Urinary bladder (tissue), 4 donors: ENCODE data around the gene TNRC18. TPM values are rescaled to one million over a fixed set of nuclear protein-coding genes. Genes with fewer than 3 reads are reported as not detected.
"Not testable (repeated sequence)": the region's sequence is repeated elsewhere in the genome, so short reads cannot be mapped to it uniquely, and the experiment has no call there.

Source experiments
- DNase-seq: peaks from one replicate; pipeline ENCODE4 v3.0.0-alpha.2; 2015; ENCODE audit errors: extremely low spot score
- H3K27ac ChIP-seq: one replicate; pipeline ENCODE4 v1.5.1; 2013; ENCODE audit warnings: low read depth, mild to moderate bottlenecking, moderate library complexity
- H3K36me3 ChIP-seq: one replicate; pipeline ENCODE4 v1.6.1; 2013; ENCODE audit warnings: mild to moderate bottlenecking, moderate library complexity; ENCODE audit not compliant: insufficient read depth
- H3K4me1 ChIP-seq: one replicate; pipeline ENCODE4 v1.6.1; 2013; ENCODE audit warnings: mild to moderate bottlenecking, moderate library complexity; ENCODE audit not compliant: insufficient read depth
- H3K4me3 ChIP-seq: one replicate; pipeline ENCODE4 v1.5.1; 2013; ENCODE audit warnings: low read depth, low read length
- WGBS: extraction: QIAGEN DNeasy Blood & Tissue Kit; methylation state at CpG from one replicate; pipeline ENCODE4 v1.1.7; 2013; 5-methylcytosine and 5-hydroxymethylcytosine counted together
- polyA plus RNA-seq: library from polyadenylated mRNA; stranded (reverse); fragments of 200-250 nt; gene quantifications from one replicate; pipeline ENCODE4 v1.2.3, GENCODE V29; 2013
- total RNA-seq: library from RNA; depleted of rRNA; stranded (reverse); fragments of >200 nt; gene quantifications from one replicate; pipeline ENCODE4 v1.2.3, GENCODE V29; 2014
- donor health status: healthy with polysubstance abuse.
- donor health status: healthy.

Gene TNRC18
- 63.0 TPM for total RNA-seq
- polyA plus RNA-seq, result 76.8 TPM

DNA sequence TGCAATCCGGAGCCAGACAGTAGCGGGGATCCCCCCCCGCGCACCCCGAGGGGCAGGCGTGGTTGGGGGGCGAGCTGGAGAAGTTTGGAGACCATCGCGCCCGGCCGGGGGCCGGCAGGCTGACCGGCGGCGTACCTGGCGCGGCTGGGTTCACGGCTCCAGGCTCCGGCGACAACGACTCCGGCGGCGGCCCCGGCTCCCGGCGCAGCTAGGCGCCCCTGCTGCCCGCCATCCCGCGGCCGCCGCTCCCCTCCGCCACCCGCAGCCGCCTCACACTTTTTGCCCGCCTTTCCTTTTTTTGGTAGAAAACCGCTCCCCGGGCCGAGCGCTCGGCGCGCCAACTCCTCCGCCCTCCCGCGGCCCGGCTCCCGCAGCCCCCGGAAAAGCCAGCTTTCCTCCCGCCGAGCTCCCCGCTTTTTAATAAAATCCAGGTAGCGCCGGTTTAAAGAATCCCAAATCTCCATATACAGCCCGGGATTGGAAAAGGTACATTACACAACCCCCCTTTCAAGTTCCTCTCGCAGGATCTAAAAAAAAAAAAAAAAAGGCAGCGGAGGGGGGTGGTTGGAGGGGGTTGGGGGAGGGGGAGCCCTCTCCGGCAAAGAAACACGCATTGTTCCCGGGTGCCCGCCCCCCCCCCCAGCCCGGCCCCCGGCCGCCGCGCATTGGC, at the start of gene TNRC18:
Gene TNRC18 (minus strand): TSS at position 529 of the 670 bp plus-strand sequence. CDS start 2,588 bp downstream, outside the sequence.
- Histone ChIP-seq H3K4me3 (peak within 1 kb of the TSS; percentile 93), H3K27ac (peak within 1 kb of the TSS; percentile 97), H3K36me3 (no peaks in the 10 kb centered on the region), H3K4me1 (no peaks in the 10 kb centered on the region)
- DNase-seq, result no peak
- WGBS, result under 1% methylated on average over 66 of the region's 67 CpGs

DNA sequence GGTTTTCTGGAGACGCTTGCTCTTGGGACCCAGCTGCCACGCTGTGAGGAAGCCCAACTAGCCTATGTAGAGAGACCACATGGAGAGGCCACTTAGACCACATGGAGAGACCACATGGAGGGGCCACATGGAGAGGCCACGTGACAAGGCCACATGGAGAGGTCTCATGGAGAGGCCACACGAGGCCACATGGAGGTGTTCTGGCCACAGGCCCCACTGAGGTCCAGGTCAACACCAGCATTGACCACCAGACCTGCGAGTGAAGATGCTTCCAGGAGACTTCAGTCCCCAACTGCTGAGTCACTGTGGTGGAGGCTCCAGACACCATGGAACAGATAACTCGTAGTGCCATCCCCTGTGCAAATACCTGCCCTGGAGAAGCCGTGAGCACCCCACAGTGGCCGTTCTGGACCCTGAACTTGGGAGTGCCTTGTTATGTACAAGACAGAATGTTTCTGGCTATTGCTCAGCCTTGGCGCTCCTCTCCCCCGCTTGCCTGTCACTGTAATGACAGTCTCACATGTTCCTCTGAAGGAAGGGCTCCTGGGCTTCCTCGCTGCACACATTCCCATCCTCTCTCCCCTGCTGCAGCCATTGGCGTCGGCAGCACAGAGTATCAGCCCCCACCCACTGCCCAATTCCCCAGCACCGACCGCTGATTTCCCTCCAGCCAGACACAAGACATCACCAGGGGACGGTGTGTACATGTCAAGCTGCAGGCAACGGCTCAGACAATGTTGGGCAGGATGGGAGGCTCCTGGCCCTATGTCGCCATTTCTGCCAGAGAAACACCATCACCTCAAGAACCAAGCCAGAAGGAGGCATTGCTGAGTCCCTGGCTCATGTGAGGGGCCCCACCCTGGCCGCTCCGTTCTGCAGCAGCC, 49.0 kb upstream of the TNRC18 start:
- no peak overlapping the region for H3K4me3 ChIP-seq
- DNase-seq, result no peak
- no peaks in the 10 kb centered on the region for H3K4me1 ChIP-seq
- H3K36me3 ChIP-seq, result no peaks in the 10 kb centered on the region
- 94% methylated on average over 20 of the region's 20 CpGs for WGBS
- no peak overlapping the region for H3K27ac ChIP-seq

GRCh38 chr7:5471623-5472022, 48.0 kb upstream of the TNRC18 start:
- H3K4me1 ChIP-seq, H3K4me3 ChIP-seq, H3K27ac ChIP-seq, DNase-seq, H3K36me3 ChIP-seq: not testable (repeated sequence)
- WGBS, result 96% methylated on average over 14 of the region's 14 CpGs

- no peak overlapping the region for H3K27ac ChIP-seq
- no peaks in the 10 kb centered on the region for H3K4me1 ChIP-seq
- no peak for DNase-seq
- 46% methylated on average over 22 of the region's 22 CpGs for WGBS
- H3K4me3 ChIP-seq, result no peak overlapping the region
- no peaks in the 10 kb centered on the region for H3K36me3 ChIP-seq
Observed at GRCh38 chr7:5470816-5471215, 47.2 kb upstream of the TNRC18 start.

DNA sequence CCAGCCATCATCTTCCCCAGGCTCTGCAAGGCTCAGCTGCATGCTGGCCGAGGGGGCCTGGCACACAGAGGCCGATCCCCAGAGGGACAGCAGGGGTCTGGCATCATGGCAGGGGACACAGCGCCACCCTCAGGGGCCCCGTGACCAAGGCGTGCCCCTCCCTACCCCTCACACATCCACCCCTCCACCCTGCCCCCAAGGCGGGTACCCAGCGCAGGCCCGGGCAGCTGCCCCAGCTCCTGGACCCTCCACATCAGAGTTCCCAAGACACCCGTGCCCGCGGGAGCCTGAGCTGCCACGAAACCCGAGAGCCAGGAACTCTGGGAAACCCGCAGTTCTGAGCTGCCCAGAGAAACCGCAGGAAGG, 46.5 kb upstream of the TNRC18 start:
- WGBS, result 74% methylated on average over 15 of the region's 15 CpGs
- Histone ChIP-seq H3K27ac (no peak overlapping the region), H3K4me1 (no peaks in the 10 kb centered on the region), H3K4me3 (no peak overlapping the region), H3K36me3 (no peaks in the 10 kb centered on the region)
- DNase-seq, result no peak

DNA sequence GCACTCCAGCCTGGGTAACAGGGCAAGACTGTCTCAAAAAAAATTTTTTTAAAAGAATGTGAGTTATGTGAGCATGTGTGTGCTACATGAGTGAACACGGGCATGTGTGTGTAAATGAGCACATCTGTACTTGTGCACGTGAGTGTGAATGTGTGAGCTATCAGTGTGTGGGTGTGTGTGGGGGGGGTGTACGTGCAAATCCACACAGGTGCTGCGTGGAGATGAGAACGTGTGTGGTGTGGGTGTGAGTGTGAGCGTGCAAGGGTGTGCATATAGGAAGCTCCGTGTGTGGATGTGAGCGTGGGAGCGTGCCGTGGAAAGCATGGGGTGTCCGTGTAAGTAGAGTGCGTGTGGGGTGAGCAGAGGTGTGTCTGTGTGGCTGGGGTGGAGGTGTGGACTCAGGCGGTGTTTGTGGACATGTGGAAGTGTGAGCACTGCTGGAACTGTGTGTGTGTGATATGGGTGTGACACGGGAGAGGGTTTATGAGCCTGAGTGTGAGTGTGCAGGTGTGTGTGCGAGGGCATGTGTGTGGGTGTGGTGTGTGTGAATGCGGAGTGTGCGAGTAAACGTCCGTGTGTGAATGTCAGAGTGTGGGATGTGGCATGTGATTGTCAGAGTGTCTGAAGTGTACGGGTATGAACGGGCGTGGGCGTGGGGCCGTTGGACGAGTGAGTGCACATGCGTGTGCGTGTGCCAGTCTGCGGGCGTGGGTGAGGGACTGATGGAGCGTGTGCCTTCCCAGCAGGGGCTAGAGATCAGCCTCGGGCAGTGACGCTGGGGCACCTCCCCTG, 45.9 kb upstream of the TNRC18 start:
- no peaks in the 10 kb centered on the region for H3K4me1 ChIP-seq
- DNase-seq, result no peak
- H3K27ac ChIP-seq, result no peak overlapping the region
- WGBS, result 92% methylated on average over 32 of the region's 32 CpGs
- no peak overlapping the region for H3K4me3 ChIP-seq
- no peaks in the 10 kb centered on the region for H3K36me3 ChIP-seq

GRCh38 chr7:5467645-5468044, 44.0 kb upstream of the TNRC18 start:
- no peaks in the 10 kb centered on the region for H3K36me3 ChIP-seq
- no peak overlapping the region for H3K27ac ChIP-seq
- no peak overlapping the region for H3K4me3 ChIP-seq
- no peaks in the 10 kb centered on the region for H3K4me1 ChIP-seq
- 87% methylated on average over 9 of the region's 9 CpGs for WGBS
- DNase-seq, result no peak

GRCh38 chr7:5466551-5466950, 42.9 kb upstream of the TNRC18 start:
- Histone ChIP-seq H3K27ac (no peak overlapping the region), H3K4me3 (no peak overlapping the region), H3K4me1 (no peaks in the 10 kb centered on the region), H3K36me3 (no peaks in the 10 kb centered on the region)
- DNase-seq, result no peak
- WGBS, result 80% methylated on average over 14 of the region's 14 CpGs

DNA sequence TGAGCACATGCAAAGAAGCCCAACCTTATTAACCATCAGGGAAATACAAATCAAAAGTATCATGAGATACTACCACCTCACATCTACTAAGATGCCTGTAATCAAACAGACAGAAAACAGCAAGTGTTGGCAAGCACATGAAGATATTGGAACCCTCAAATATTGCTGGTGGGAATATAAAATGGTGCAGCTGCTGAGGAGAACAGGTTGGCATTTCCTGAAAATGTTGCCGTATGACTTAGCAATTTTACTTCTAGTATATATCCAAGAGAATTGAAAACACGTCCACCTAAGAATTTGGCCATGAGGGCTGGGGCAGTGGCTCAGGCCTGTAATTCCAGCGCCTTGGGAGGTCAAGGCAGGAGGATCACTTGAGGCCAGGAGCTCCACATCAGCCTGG, 39.4 kb upstream of the TNRC18 start:
- H3K4me3 ChIP-seq, result no peak overlapping the region
- DNase-seq, result no peak
- WGBS, result 84% methylated on average over 3 of the region's 3 CpGs
- no peak overlapping the region for H3K27ac ChIP-seq
- H3K4me1 ChIP-seq, result no peaks in the 10 kb centered on the region
- no peaks in the 10 kb centered on the region for H3K36me3 ChIP-seq

DNA sequence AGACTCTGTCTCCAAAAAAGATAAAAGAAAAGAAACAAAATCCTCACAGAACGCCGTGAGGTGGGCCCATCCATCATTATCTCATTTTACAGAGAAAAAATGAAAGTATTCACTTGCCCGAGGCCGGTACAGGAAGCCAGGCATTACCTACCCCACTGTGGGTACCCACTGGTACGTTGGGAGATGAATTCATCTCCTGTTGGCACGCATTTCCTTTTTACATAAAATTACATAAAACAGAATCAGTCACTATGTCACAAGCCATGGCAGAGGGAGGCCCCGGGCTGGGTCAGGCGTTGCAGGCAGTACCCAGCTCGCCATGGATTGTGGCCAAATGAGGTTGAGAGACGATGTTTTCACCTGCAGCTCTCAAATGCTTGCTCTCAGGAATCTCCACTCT, 38.6 kb upstream of the TNRC18 start:
- Histone ChIP-seq H3K27ac (no peak overlapping the region), H3K4me1 (no peaks in the 10 kb centered on the region), H3K4me3 (no peak overlapping the region), H3K36me3 (no peaks in the 10 kb centered on the region)
- 89% methylated on average over 10 of the region's 10 CpGs for WGBS
- DNase-seq, result no peak

DNA sequence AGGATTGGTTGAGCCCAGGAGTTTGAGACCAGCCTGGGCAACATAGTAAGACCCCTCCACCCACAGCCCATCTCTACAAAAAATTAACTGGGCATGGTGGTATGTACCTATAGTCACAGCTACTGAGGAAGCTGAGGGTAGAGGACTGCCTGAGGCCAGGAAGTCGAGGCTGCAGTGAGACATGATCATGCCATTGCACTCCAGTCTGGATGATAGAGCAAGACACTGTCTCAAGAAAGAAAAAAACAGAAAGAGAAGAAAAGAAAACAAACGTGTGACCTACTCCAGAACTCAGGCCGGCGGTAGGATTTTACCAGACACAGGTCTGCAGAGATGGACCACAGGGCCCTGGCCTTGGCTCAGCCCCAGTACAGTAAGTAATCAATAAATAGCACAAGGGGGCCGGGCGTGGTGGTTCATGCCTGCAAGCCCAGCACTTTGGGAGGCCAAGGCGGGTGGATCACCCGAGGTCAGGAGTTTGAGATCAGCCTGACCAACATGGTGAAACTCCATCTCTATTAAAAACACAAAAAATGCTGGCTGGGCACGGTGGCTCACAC, 35.4 kb upstream of the TNRC18 start:
- DNase-seq, result no peak
- no peak overlapping the region for H3K4me3 ChIP-seq
- H3K4me1 ChIP-seq, result no peaks in the 10 kb centered on the region
- H3K27ac ChIP-seq, result no peak overlapping the region
- WGBS, result 86% methylated on average over 9 of the region's 9 CpGs
- no peaks in the 10 kb centered on the region for H3K36me3 ChIP-seq

DNA sequence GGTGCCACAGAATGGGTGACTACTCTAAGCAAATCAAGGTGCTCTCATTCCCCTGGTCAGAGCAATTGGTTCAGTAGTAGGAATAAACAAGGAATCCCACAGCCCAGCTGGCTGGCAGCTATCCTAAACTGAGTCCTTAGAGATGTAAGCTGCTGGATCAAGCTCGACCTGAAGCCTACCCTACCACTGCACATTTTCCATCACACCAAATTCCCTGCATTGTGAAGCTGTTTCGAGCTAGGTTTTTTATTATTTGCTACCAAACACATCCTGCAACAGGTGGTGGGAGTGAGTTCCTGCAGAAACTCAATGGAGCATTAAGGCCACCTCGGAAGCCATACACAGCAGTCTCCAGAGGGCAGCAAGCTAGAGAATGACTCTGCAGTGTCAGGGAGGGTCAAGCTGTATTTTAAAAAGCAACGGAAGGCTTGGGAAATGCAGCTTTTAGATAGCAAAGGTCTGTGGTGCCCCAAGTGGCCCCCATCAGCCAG, 33.7 kb upstream of the TNRC18 start:
- DNase-seq, result no peak
- Histone ChIP-seq H3K27ac (no peak overlapping the region), H3K36me3 (no peaks in the 10 kb centered on the region), H3K4me1 (no peaks in the 10 kb centered on the region), H3K4me3 (no peak overlapping the region)
- WGBS, result 63% methylated on average over 4 of the region's 4 CpGs

DNA sequence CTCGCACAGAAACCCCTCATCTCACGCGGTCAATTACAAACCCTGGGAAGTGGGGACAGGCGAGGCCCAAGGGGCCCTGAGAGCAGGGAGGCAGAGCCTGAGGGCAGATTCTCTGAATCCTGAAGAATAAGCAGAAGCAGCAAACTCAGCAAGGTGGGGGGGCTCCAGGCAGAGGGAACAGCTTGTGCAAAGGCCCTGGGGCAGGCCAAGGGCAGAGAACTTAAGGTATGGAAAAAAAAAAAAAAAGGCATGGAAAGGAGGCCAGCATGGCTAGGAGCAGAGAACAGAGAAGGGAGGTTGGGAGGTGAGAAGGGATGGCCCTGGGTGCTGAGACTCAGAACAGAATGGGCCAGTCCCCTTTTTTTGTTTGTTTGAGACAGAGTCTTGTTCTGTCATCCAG, 32.8 kb upstream of the TNRC18 start:
- Histone ChIP-seq H3K36me3 (no peaks in the 10 kb centered on the region), H3K4me3 (no peak overlapping the region), H3K4me1 (no peaks in the 10 kb centered on the region), H3K27ac (no peak overlapping the region)
- DNase-seq, result no peak
- WGBS, result 96% methylated on average over 4 of the region's 4 CpGs
